GM21723 (cell line): ENCODE results near the gene RSRP1.

Experiments used
- ATAC-seq: cut with Tn5 transposase; IDR thresholded peaks from one replicate; pipeline ENCODE4 v1.9.1; 2021; ENCODE audit warnings: mild to moderate bottlenecking, moderate library complexity; ENCODE audit not compliant: unreplicated experiment

RSRP1 gene

DNA sequence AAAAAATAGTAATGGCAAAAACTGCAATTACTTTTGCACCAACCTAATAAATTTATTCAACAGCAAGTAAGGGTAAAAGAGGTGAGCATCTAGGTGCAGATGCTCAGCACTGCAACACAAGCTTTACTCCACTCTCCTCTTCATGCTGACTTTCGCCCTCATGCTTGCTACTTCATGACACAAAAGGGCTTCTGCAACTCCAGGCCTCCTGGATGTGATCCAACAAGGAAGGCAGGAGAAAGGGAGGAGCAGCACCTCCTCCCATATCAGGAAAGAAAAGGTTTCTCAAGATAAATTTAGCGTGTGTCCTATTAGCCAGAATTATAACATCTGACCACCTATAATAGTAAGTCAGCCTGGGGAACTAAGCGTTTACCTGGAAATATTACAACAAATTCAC, 26.6 kb downstream of the RSRP1 start:
- no peak for ATAC-seq

DNA sequence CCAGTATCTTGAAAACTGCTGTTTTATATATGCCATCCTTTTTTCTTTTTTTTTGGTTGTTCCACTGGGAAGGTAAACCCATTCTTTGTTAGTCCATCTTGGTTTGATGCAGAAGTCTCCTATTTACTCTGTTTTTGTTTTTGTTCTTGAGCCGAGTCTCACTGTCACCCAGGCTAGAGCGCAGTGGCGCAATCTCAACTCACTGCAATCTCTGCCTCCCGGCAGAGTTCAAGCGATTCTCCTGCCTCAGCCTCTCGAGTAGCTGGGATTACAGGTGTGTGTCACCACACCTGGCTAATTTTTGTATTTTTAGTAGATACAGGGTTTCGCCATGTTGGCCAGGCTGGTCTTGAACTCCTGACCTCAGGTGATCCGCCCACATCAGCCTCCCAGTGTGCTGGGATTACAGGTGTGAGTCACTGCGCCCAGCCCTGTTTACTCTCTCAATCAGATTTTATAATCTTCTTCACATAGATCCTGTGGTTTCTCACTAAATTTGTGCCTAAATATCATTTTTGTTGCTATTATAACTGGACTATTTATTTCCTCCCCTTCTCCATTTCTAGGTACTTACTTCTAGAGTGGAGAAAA, 27.5 kb downstream of the RSRP1 start:
- ATAC-seq: no peak

DNA sequence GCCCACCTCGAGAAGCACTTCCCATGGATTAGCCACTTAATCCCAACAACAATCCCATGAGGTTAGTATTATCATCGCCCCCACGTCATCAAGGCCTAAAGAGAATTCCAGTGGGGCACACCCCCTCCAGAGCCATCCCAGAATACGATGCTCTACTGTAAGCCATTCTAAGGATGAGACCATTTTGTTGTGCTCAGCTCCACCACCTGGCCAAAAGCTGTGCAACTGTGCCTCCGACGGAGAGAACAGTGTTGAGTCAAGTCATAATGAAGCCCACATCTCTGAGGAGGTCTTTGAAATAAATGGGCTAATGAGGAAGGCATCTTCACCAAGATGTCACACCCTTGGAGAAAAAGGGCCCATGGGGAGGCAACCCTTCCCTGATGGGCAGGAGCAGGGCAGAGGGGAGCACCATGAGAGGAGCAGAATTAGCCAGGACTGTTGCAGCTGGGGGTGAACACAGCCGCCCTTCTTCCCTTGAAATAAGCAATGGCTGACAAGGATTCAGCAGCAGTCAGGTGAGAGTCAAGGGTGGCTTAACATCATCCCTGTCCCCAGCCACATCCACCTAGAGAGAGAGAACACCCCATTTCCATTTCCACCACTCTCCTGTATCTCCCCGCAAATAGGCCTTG, 29.5 kb downstream of the RSRP1 start:
- ATAC-seq: no peak

DNA sequence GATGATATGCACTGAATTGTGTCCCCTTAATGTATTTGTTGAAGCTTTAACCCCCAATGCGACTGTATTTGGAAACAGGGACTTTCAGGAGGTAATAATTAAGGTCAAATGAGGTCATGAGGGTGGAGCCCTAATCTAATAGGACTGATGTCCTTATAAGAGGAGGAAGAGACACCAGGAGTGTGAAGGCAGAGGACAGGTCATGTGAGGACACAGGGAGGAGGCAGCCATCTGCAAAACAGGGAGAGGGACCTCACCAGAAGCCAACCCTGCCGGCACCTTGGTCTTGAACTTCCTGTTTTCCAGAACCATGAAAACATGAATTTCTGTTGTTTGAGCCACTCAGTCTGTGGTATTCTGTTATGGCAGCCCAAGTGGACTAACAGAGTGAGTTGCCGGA, 30.2 kb downstream of the RSRP1 start:
- no peak for ATAC-seq

DNA sequence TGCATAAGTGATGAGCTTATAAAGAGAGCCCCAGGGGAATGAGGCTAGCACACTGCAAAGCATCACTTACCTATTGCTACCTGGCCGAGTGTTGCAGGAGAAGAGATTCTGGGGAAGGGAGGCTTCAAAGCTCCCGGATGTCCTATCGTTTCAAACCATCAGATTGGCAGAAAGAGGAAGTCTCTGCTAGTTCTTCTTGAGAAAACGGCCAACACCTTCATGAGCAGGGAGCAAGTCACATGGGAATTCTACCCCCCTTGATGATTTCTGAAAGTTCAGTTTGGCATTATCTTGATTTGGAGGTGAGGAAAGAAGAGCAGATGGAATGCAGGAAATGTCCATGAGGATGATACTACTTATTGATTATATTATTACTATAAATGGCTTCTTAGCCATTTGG, 31.1 kb downstream of the RSRP1 start:
- no peak for ATAC-seq

DNA sequence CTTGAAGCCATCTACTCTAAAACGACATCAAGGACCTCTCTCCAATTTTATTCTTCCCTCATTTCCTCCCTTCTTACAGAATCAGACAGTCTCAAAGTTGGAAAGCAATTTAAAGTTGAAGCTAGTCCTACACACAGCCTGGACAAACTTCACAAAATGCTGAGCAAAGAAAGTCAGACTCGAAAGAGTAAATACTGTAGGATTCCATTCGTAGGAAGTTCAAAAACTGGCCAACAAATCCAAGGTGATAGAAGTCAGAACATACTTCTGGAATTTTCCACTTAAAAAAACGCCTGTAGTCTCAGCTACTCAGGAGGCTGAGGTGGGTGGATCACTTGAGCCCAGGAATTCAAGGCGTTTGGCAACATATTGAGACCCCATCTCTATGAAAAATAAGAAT, 34.5 kb downstream of the RSRP1 start:
- no peak for ATAC-seq

DNA sequence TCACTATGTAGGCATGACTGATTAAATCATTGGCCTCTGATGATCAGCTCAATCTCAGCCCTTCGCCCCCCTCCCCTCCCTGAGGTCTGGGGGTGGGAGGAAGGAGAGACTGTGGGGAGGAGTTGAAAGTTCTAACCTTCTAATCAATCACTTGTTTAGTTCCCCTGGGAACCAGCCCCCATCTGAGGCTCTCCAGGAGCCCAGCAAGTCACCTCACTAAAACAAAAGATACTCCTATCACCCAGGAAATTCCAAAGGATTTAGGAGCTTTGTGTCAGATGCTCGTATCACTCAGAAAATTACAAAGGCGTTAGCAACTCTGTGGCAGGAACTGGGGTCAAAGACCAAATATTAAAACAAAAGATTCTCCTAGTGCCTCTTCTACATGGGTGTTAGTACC, 36.5 kb downstream of the RSRP1 start:
- ATAC-seq: no peak

DNA sequence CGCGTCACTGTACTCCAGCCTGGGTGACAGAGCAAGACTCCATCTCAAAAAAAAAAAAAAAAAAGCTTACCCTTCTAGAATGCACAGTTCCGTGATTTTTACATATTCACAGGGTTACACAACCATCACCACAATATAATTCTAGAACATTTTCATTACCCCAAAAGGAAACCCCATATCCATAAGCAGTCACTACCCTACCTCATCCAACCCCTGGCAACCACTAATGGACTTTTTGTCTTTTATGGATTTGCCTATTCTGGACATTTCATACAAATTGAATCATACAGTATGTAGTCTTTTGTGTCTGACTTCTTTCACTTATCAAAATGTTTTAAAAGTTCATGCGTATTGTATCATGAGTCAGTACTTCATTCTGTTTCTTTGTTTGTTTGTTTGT, 37.7 kb downstream of the RSRP1 start:
- ATAC-seq: no peak

DNA sequence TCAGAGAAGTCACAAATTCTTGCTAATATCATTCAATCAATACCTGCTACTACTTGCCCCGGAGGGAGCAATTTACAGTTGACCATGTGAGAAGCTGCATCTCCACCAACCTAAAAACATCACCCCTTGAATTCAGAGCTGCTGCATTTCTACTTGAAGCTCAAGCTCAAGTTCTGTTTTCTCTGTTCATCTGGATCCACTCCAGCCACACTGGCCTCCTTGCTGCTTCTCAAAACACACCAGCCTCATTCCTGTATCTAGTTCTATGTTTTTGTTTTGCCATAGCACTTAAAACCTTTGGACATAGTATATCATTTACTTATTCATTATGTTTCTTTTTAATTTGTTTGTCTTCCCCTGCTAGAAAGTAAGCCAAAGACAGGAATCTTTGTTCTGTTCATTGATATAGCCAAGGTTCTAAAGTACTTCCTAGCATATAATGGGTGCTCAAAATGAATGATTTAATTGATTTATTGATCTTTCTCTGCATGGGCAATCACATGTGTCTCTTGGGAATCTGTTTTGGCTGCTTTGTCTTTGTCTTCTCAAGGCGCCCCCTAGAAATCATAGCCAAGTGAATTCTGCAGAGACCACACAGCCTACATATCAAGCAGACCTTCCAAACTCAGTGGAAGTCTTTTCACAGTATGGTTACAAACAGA, 38.6 kb downstream of the RSRP1 start:
- ATAC-seq: no peak

DNA sequence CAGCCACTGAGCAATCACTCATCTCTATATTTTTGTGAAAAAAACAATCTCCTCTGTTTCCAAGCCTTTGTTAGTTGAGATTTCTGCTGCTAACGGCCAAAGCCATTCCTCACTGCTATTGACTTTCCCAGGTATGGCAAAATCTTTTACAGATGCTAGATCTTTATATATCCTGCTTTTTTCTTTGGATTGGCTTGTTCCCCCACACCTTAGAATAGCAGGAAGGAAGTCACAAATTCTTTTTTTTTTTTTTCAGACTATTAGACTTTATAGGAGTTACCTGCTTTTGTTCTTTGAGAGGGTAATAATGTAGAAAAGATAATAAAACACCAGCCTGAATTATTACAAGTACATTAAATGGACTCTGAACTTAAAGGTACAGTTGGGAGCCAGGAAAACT, 39.2 kb downstream of the RSRP1 start:
- ATAC-seq: no peak

DNA sequence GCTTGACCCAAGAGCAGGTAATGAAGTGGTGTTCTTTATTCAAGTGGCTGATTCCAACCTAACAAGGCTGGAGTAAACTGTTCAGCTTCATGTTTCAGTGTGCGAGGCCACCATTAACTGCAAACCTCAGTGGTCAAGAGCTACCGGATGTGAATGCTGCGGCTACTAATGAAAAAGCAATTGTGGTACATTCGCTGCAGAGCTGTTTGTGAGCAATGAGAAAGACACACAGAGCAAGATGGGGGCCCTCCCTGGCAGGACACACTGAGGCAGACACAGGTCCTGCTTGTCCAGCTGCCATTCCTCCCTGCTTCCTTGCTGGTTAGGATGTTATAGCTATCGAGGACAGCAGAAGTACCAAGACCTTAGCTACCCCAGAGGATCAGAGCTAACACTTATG, 41.1 kb downstream of the RSRP1 start:
- ATAC-seq: no peak

DNA sequence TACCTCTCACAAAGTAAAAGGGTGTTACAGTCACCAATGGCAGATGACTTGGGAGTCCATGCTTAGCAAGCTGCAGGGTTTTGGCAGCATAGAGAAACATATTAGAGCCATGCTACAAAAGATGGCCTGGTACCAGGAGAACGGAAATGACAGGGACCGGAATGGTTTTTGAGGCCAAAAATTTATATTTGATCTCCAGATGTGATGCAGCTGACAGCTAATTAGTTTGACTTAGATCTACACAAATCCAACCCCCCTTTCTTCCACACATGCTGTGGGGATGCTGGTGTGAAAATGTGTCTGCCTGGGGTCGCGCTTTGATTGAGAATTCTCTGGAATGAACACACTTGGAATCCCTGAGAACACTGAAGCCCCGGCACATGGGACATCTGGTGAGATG, 41.5 kb downstream of the RSRP1 start:
- no peak for ATAC-seq

DNA sequence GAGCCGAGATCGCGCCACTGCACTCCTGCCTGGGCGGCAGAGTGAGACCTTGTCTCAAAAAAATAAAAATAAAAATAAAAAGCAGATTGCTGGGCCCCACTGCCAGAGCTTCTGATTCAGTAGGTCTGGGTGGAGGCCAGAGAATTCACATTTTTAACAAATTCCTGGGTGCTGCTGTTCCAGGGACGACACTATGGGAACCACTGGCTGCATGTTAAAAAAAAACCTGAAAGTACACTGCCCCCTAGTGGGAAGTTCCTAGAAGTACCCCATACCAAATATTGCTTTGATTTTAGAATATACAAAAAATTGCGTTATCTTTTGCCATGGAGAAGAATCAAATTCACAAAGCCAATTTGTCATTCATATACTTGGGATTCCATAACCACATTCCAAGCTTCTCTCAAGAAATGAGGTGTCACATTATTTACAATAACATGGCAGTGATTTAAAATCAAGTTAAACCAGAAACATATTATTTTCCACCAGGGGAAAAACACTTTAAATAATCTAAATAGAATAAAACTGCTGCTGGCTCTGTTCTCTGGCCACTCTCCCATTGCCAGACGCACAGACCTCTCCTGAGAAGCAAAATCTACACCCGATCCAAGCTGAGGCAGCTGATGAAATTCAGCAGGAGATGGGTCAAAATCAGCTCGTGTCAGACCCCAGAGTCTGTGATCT, 42.3 kb downstream of the RSRP1 start:
- ATAC-seq: no peak

DNA sequence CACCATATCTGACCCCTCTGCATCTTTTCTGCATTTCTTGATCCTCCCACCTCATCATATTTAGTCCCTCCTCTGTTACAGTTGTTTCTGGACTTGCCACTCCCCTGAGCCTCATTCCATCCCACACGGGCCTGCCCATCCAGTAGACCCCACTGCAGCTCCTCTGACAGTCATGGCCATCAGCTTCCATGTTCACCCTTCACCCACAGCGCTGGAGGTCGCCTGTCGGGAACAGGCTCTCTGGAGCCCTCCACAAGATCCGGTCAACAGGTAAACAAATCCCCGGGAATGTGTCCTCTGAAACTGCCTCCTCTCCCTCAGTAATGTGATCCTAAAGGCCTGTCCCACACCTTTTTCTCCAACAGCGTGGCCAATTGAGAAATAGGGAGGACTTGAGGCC, 46.2 kb downstream of the RSRP1 start:
- ATAC-seq: no peak

DNA sequence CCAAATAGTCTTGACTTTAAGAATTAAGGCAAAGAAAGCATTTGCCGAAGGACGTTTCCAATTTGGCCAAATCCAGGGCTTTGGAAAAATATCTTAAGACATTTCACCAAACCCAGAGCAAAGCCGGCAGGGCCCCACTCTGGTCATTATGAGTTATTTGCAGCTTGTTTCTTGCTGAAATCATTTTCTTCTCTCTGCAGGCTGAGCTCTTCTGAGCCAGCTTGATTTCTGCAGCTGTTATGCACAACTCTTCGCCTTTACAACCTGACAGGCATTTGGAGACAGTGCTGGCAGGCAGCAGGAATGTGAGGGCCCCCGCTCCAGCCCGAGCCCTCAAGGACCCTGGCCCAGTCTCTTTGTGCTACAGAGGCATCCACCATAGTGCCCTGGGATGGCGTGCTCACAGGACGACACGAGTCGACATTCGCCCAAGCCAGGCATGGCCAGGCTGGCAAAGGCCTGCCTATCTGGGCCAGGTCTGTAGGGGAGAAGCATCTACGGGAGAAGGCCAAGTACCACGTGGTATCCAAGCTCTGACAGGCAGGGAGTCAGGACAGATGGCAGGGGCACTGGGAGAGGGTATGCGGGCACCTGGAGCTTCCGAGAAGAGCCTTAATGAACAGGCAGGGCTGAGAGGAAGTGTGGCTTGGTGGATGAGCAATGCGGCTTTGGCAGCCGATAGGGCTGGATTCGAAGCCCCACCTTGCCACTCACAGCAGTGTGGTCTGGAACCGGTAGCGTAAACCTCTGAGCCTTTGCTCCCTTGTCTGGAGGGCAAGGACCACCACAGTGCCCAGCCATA, 47.2 kb downstream of the RSRP1 start:
- ATAC-seq: no peak

DNA sequence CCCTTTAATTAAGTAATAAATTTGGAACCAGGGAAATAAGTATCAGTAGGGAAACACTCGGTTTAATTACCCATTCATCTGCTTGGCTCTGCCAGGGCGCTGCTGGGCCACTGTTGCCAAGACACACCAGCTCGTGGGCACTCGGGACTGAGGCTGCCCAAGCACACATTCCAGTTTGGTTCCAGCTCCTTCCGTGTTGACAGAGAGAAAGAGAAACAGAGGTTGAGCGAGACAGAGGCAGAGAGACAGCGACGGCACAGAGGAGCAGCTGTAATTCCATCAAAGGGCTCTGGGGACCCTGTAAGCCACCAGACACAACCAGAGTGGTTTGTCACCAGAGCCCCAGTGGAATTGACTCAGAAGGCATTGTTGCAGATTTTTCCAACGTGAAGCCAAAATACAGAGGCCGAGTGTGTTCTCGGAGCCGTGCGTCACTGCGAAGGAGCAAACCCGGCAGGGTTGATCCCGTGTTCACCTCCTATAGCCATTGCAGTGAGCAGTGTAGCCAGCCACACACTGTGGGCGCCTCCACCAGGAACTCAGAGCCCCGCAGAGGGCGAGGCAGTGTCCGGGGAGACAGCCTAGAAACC, 48.5 kb downstream of the RSRP1 start:
- no peak for ATAC-seq

DNA sequence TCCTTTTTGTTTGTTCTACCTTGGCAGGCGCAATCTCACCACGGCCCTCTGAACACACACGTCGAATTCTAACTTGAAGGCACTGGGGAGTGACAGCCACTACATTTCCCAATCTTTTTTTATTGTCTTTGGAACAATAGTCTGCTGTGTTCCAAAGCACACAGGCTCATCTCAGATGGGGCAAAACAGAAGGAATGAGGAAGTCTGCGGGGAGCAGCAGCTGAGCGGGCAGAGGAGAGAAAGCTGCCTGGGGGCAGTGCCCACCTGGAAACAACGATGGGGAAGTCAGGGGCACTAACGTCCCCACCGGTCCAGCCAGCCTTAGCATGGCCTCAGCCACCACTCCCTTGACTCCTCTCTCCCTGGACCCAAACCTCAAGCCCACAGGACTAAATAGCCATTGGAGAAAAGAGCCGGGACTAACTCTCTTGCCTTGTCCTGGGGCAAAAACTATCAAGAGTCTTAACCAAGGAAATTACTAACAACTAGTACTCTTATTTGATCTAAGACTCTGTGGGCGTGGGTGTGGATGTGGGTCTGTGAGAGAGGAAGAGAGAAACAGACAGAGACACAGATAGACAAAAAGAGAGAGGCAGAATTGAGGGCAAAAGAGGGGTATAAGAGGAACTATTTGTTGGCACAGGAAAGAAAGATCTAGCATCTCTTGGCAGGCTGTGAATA, 49.1 kb downstream of the RSRP1 start:
- no peak for ATAC-seq

DNA sequence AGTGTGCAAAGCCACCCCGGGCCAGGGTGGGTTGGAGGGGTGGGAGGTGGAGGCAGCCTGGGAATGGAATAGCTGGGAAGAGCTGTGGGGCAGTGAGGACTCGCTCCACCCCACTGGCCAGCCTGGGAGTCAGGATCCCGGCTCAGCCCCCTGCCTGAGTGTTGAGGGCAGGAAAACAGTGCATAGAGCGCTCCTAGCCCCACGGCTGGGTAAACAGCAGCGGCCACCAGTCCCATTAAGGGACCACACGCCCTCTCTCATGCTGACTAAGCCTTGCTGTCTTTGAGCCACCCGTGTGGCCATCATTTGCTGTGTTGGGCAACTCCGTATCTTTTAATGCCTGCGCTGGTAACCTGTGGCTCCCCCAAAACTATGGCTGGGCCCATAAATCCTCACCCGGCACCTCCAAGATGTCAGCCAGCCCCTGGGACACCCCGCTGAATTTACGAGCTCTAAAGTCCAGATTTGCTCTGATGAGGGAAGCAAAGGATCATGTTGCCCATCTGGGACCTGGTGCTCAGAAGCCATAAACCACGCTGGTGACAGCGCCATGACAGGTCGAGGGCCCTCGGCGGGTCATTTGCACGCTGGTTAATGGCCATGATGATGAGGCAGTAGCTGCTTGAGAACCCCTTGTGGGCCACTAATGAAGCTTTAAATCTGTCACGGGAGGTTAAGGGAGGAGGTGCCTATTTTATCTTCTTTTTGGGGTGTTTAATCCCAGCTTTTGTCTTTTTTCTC, 49.8 kb downstream of the RSRP1 start:
- no peak for ATAC-seq

DNA sequence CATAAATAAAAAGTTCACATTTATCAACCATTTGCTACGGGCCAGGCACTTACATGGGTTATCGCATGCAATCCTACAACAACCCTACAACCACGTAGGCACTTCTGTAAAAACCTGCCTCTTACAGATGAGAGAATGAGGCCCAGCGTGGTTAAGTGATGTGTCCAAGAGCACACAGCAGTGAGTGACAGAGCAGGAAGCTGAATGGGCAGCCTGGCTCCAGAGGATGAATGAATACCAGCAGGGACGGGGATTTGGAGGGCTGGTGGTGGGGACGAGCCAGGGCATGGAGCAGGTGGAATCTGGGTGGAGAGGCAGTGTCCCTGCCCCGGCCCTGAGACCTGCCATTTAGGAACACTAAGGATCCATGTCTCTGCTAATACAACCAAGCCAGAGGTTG, 50.4 kb downstream of the RSRP1 start:
- ATAC-seq: no peak

DNA sequence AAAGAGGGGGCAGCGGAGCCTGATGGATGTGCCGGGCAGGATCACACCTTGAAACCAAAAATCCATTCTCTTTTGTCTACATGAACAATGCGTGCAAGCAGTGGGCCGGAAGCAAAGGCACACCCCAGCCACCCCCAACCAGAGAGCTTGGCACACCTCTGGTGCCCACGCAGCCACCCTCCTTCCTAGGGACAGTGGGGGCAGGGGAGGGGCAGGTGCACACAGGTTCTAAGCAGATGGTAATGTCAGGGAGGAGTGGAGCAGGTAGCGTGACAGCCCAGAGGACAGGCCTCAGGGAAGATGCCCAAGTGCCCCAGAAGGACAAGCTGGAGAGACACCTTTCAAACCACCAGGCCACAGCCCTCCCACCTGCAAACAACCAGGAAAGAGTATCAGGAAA, 51.4 kb downstream of the RSRP1 start:
- no peak for ATAC-seq
